ENCODE measurements around the gene UBA5.
A peak's percentile ranks its signal among the peaks of the same experiment; 100 is the strongest.

Gene UBA5

DNA sequence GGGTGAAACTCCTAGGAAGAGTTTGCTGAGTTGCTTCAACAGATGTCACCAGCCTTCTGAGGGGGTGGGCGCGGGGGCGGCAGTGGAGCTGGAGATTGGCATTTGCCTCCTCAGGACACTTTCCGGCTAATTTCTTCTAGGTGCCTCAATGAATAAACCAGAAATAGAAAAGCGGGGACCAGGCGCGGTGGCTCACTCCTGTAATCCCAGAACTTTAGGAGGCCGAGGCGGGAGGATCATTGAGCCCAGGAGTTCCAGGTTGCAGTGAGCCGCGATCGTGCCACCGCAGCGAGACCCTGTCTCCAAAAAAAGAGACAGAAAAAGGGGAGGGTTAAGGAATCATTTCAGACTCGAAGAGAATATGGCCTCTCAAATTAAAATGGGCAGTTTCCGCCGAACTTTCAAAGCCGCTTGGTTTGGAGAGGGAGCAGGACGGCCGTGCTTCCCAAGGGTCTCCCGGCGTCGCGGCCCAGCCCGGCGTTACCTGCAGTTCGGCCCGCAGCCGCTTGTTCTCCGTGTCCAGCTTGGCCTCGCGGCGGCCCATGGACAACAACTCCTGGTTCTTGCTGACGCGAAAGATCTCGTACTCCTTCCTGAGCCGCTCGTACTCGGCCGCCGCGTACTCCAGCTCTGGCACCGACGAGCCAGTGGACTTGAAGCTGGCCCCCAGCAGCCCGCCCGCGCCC, 61.5 kb downstream of the UBA5 start:
- DNase-seq: no peak

DNA sequence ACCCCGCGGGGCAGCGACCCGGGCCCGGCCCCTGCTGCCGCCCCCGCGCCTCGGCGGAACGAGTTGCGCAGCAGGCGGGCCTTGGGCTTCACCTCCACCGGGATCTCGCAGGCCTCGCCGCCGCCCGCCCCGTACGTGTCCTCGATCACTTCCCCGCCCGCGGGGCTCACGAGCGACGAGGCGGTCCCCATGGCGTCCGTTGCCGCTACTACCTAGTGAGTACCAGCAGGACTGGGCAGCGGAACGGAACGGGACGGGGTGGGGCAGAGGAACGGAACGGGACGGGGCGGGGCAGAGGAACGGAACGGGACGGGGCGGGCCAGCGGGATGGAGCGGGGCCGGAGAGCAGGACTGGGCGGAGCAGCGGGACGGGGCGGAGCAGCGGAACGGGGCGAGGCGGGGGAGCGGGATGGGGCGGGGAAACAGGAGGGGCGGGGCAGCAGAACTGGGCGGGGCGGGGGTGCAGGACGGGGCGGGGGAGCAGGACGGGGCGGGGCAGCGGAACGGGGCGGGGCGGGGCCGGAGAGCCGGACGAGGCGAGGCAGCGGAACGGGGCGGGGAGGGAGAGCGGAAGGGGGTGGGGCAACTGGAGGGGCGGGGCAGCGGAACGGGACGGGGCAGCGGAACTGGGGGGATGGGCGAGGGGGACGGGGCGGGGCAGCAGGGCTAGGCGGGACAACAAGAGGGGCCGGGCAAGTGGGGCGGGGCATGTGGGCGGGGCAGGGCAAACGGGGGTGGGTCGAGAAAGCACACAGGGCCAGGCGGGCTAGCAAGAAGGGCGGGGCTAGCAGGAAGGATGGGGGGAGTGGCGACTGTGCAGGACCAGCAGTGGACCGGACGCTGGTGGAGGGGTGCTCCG, 62.3 kb downstream of the UBA5 start, which contains the start of gene NPHP3:
NPHP3 (minus strand) TSS at position 245 of the 859 bp plus-strand sequence; CDS start at position 191, 54 bp downstream.
- peak; percentile 60 for DNase-seq

DNA sequence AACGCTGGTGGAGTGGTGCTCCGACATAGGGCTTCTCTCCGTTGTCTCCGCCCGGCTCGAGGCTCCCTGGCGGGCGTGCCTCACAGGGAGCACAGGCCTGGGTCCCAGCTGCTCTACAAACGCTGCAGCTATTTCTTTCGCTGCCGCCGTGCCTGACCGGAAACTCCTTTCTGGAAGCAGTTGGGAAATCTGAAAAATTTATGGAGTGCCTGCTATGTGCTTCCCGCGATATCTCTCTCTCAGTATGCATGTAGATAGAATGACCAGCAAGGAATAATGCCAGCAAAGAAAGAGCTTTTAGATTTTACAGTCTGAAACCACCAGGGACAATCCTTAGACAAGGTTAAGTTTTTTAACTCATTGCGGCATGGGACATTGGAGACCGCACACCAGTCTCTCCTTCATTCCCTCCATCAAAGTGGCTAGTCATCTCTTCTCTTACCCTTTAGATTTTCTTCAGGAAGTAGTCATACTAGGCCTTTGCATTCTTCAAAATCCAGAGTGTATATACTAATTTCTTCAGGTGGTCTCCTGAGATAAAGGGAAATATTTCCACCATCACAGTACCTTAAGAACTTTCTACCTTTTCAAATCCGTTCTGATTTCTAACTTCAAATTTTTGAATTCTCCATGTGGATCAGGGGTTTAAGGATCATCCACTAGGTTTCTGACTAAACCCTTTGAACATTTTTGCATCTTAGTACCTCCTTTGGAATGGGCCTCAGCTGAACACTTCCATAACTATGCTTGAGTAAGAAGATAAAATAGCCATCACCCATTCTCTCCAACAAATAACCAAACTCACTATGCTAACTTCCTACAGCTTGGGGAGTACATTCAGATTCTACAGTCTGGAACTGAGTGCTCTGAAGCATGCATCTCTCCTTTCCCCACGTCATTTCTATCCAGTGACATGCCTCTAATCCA, 63.2 kb downstream of the UBA5 start:
- no peak for DNase-seq

DNA sequence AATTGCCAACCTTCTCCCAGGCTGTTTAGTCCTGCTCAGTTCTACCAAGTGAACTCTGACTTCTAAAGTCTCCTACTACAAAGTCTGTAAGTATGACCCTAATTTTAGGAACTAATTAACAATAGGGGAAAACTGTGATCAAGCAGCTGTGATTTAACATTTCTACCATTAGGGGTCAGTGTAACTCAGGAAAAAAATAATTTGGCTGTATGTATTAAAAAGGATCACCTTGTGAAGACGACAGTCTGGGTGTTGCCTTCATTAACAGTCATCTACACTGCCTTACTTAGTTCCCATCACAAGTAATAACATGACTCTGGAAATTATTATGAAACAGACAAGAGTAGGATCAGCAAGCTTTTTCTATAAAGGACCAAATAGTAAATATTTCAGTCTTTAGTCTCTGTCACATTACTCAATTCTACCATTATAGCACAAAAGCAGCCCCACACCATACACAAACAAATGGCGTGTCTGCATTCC, 66.3 kb downstream of the UBA5 start:
- peak; percentile 26 for DNase-seq

All from NCI-H187 treated with DMSO at 0.1 percent for 48 hours (cell line).